GM23248 (cell line): Measurements from ENCODE around the gene MTUS2.

Experiments used
- EZH2 ChIP-seq: fragments of 200-600 bp; sonication (generic); IDR thresholded peaks from 2 replicates; pipeline ENCODE4 v1.6.1; 2018; ENCODE audit warnings: antibody characterized with exemption, mild to moderate bottlenecking; ENCODE audit not compliant: insufficient read depth, poor library complexity, severe bottlenecking
- EZH2phosphoT487 ChIP-seq: fragments of 200-600 bp; sonication (generic); IDR thresholded peaks from 2 replicates; pipeline ENCODE4 v1.6.1; 2018; ENCODE audit warnings: antibody characterized with exemption, moderate library complexity, mild to moderate bottlenecking, low read depth; ENCODE audit not compliant: insufficient read depth

DNA sequence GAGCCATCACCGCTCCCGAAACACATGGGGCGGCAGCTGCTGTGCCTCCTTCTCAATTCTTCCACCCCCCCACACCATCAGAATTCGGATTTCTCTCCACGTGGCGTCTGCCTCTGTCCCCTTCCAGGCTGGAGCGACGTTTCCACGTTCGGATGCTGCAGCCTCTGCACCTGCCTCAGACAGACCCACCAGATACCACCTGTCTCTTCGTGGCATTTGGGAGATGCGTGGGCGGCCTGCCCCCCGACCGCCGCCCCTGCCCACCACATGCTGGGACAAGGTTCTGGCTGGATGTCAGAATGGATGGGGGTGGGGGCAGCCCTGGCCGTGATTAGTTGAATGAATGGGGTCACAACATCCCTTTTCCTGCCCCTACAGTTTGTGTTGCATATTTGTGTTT lies 685.4 kb downstream of the MTUS2 start:
- no peak for TF ChIP-seq EZH2
- no peak for TF ChIP-seq EZH2phosphoT487
